Nephron (organoid): ENCODE data around the gene TNFRSF25.

Experiments used
- H3K27ac Mint-ChIP-seq, 3 experiments: 2 replicates each; pipeline ENCODE4 v1.8.0; 2020; ENCODE audit warnings: mixed read lengths in 3 of 3, mild to moderate bottlenecking in 2 of 3, moderate library complexity in 1 of 3
- H3K27me3 Mint-ChIP-seq: 2 replicates; pipeline ENCODE4 v1.8.0; 2021; ENCODE audit warnings: low read depth, mild to moderate bottlenecking, moderate library complexity, mixed read lengths
- H3K36me3 Mint-ChIP-seq: 2 replicates; pipeline ENCODE4 v1.8.0; 2020; ENCODE audit warnings: low read depth, mixed read lengths
- H3K4me1 Mint-ChIP-seq: 2 replicates; pipeline ENCODE4 v1.8.0; 2020; ENCODE audit warnings: mixed read lengths
- H3K4me3 Mint-ChIP-seq, 3 experiments: 2 replicates each; pipeline ENCODE4 v1.8.0; 2020; ENCODE audit warnings: mild to moderate bottlenecking in 3 of 3, mixed read lengths in 3 of 3, moderate library complexity in 2 of 3
- H3K9me3 Mint-ChIP-seq: 2 replicates; pipeline ENCODE4 v1.8.0; 2020; ENCODE audit warnings: mixed read lengths
- CTCF ChIP-seq, 3 experiments: fragments of 200-600 bp; sonication (generic); IDR thresholded peaks; one replicate each; pipeline ENCODE4 v1.5.0; 2021; ENCODE audit warnings: antibody characterized with exemption in 3 of 3; ENCODE audit not compliant: unreplicated experiment in 3 of 3

The TNFRSF25 gene

GRCh38 chr1:6504887-6505286, 38.9 kb upstream of the TNFRSF25 start:
- TF ChIP-seq CTCF (IDR thresholded peaks at IDR 0.05; ENCODE audit: unreplicated experiment in 3 of 3) = no peak
- H3K9me3 Mint-ChIP-seq = no peaks in the 10 kb centered on the region
- H3K4me1 Mint-ChIP-seq = peaks cover 38% of the 10 kb centered on the region
- H3K27me3 Mint-ChIP-seq = peaks cover 18% of the 10 kb centered on the region
- H3K36me3 Mint-ChIP-seq = no peaks in the 10 kb centered on the region
- H3K4me3 Mint-ChIP-seq = no peak overlapping the region
- no peak overlapping the region for H3K27ac Mint-ChIP-seq

GRCh38 chr1:6503884-6504602, 38.1 kb upstream of the TNFRSF25 start:
- peaks cover 40% of the 10 kb centered on the region for H3K4me1 Mint-ChIP-seq
- H3K27ac Mint-ChIP-seq = no peak overlapping the region
- H3K4me3 Mint-ChIP-seq = no peak overlapping the region
- TF ChIP-seq CTCF (IDR thresholded peaks at IDR 0.05; ENCODE audit: unreplicated experiment in 3 of 3) = no peak
- no peaks in the 10 kb centered on the region for H3K9me3 Mint-ChIP-seq
- H3K27me3 Mint-ChIP-seq = peaks cover 18% of the 10 kb centered on the region
- no peaks in the 10 kb centered on the region for H3K36me3 Mint-ChIP-seq

GRCh38 chr1:6502000-6502891, 36.3 kb upstream of the TNFRSF25 start:
- Mint-ChIP-seq H3K9me3 (no peaks in the 10 kb centered on the region), H3K36me3 (no peaks in the 10 kb centered on the region), H3K27ac (peak overlapping the region in 1 of 3 experiments; percentile 40), H3K27me3 (peaks cover 18% of the 10 kb centered on the region), H3K4me1 (peaks cover 44% of the 10 kb centered on the region), H3K4me3 (no peak overlapping the region)
- no peak for TF ChIP-seq CTCF (IDR thresholded peaks at IDR 0.05; ENCODE audit: unreplicated experiment in 3 of 3)

GRCh38 chr1:6501279-6501813, 35.4 kb upstream of the TNFRSF25 start:
- Mint-ChIP-seq H3K4me3 (peak overlapping the region in 2 of 3 experiments; percentile 9 to 21), H3K4me1 (peaks cover 42% of the 10 kb centered on the region), H3K27ac (peak overlapping the region in 2 of 3 experiments; percentile 40 to 77), H3K9me3 (no peaks in the 10 kb centered on the region), H3K27me3 (peaks cover 15% of the 10 kb centered on the region), H3K36me3 (no peaks in the 10 kb centered on the region)
- no peak for TF ChIP-seq CTCF (IDR thresholded peaks at IDR 0.05; ENCODE audit: unreplicated experiment in 3 of 3)

GRCh38 chr1:6500544-6501278, 34.7 kb upstream of the TNFRSF25 start:
- H3K36me3 Mint-ChIP-seq = no peaks in the 10 kb centered on the region
- H3K27me3 Mint-ChIP-seq = peaks cover 18% of the 10 kb centered on the region
- no peak for TF ChIP-seq CTCF (IDR thresholded peaks at IDR 0.05; ENCODE audit: unreplicated experiment in 3 of 3)
- H3K4me1 Mint-ChIP-seq = peaks cover 42% of the 10 kb centered on the region
- H3K9me3 Mint-ChIP-seq = no peaks in the 10 kb centered on the region
- H3K27ac Mint-ChIP-seq = peak overlapping the region in 2 of 3 experiments; percentile 40 to 77
- H3K4me3 Mint-ChIP-seq = peak overlapping the region in 2 of 3 experiments; percentile 9 to 21
